Spleen (tissue), 7 donors: Measurements from ENCODE around the gene SUN2.

Source experiments
- CTCF ChIP-seq, 11 experiments: fragments of 200-600 bp in 7 of 11; fragments of 450-650 bp in 4 of 11; sonication (generic) in 4 of 11; IDR thresholded peaks in 8 of 11; conservative IDR thresholded peaks in 3 of 11; 1 replicate in 7 of 11; 2 replicates in 4 of 11; pipeline versions ENCODE4 v1.4.0 to v1.8.0; 2016 to 2021; ENCODE audit warnings: antibody characterized with exemption in 11 of 11, inconsistent platforms in 4 of 11, mild to moderate bottlenecking in 1 of 11
- POLR2AphosphoS5 ChIP-seq, 3 donors: sonication (generic); formaldehyde crosslinking; IDR thresholded peaks; one replicate each; pipeline ENCODE4 v1.5.1; 2017; ENCODE audit warnings: antibody characterized with exemption in 3 of 3
- donor health status: DM: no; HTN: no; CAD: no; lungs with moderate emphysema.
- donor health status: DM: no; HTN: no; CAD: no.
- donor health status: DM: no; HTN: no; CAD: no.

DNA sequence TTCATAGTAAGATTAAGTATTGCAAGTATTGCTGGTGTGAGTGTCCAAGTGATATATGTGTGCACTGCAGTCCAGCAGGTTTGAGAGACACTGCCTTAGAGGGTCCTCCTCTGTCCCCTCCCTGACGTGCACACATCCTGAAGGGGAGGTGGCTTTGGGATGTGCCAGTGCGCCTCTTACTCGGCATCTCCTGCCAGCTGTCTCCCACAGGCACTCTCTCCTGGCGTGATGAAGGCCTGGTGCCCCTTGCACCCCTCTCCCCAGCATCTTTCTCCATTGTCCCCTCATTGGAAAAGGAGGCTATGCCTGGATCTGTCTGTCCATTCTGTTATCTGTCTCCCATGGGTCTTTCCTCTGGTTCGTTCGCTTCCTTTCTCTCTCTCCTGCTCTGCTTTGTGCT is 25.9 kb downstream of the SUN2 start:
- TF ChIP-seq POLR2AphosphoS5 (IDR thresholded peaks at IDR 0.05) (no peak), CTCF (IDR thresholded peaks at IDR 0.05 in 8 of 11, conservative IDR thresholded peaks at IDR 0.05 in 3 of 11) (no peak)
